NT2/D1 (cell line): ENCODE data around the gene DYRK1A.

ENCODE experiments used
- SUZ12 ChIP-seq: IDR thresholded peaks from 2 replicates; pipeline ENCODE4 v1.6.1; 2011; ENCODE audit not compliant: insufficient read length, insufficient read depth; ENCODE audit errors: extremely low read depth
- YY1 ChIP-seq: IDR thresholded peaks from 2 replicates; pipeline ENCODE4 v1.6.1; 2011; ENCODE audit not compliant: insufficient read length, insufficient read depth
- ZNF274 ChIP-seq: IDR thresholded peaks from 2 replicates; pipeline ENCODE4 v1.6.1; 2011; ENCODE audit warnings: mild to moderate bottlenecking, low read depth, low read length

- no peak for TF ChIP-seq YY1
- no peak for TF ChIP-seq SUZ12
- TF ChIP-seq ZNF274, result no peak
Measured at GRCh38 chr21:37372951-37373350, 6.4 kb downstream of the DYRK1A start.
